HUES6 (cell line): ENCODE data around the gene PDAP1.
"Not testable (repeated sequence)": the region's sequence is repeated elsewhere in the genome, so short reads cannot be mapped to it uniquely, and the experiment has no call there.

Experiments
- H3K27ac ChIP-seq: 2 replicates; pipeline ENCODE4 v1.7.0; 2013; ENCODE audit warnings: low read depth, mild to moderate bottlenecking, low read length, inconsistent platforms
- H3K27me3 ChIP-seq: 2 replicates; pipeline ENCODE4 v1.6.1; 2013; ENCODE audit warnings: low read length; ENCODE audit not compliant: control insufficient read depth, insufficient read depth
- H3K36me3 ChIP-seq: 2 replicates; pipeline ENCODE4 v1.6.1; 2013; ENCODE audit warnings: low read length; ENCODE audit not compliant: control insufficient read depth, insufficient read depth
- H3K4me1 ChIP-seq: 2 replicates; pipeline ENCODE4 v1.6.1; 2013; ENCODE audit warnings: low read length; ENCODE audit not compliant: control insufficient read depth, insufficient read depth
- H3K4me3 ChIP-seq: 2 replicates; pipeline ENCODE4 v1.5.1; 2013; ENCODE audit warnings: low read depth, low read length
- H3K9ac ChIP-seq: one replicate; pipeline ENCODE4 v1.6.1; 2013; ENCODE audit warnings: mild to moderate bottlenecking, low read length
- H3K9me3 ChIP-seq: 2 replicates; pipeline ENCODE4 v1.6.1; 2013; ENCODE audit warnings: low read depth, low read length; ENCODE audit not compliant: control insufficient read depth, insufficient read depth

The PDAP1 gene

DNA sequence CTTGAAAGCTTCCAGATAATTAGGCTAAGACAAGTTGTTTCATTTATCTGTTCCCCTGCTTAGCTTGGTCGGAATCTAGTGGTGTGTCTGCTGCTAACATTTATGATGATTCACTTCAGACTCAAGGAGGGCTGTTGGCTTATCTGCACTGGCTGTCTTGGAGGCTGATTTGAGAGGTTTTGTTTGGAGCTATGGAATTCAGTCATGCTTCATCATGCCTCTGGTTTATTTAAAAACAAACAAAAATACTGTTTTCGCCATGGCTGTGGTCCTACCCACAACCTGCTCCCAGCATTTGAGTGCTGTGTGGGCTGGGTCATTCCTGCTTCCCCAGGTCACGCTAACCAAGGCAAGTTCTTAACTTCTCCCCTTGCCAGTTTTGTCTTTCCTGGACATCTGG lies 45.6 kb downstream of the PDAP1 start:
- Histone ChIP-seq H3K27ac (no peak overlapping the region), H3K9me3 (no peaks in the 10 kb centered on the region), H3K27me3 (no peaks in the 10 kb centered on the region), H3K36me3 (peaks cover 69% of the 10 kb centered on the region), H3K4me3 (no peak overlapping the region), H3K9ac (no peak overlapping the region), H3K4me1 (peaks cover 4% of the 10 kb centered on the region; the same call in 1 of the 2 replicates)

DNA sequence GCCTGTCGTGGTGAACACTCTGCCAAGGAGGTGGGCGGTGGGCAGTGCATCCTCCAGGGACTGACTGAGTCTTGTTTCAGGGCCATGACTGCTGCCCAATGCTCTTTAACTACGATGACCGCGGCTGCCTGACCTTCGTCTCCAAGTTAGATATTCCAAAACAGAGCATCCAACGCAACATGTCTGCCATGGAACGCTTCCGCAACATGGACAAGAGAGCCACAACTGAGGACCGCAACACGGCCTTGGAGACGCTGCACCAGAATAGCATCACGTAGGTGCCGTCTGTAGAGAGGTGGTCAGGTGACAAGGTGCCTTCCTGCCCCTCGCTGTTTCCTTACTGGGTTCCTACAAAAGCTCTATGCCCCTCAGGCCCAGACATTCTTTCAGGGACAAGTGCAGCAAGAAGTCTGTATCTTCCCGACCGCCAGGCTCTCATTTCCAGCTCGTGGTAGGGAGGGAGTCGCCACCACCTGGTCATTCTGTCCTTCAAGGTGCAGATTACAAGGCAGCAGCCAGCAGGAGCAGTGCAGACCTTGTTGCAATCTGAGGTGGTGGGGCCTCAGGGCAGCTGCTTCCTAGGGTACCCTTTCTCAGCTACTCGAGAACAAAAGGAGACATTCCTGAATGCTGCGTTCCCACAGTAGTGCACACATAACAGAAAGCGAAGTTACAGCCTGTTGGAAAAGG lies 48.8 kb downstream of the PDAP1 start:
- H3K27ac ChIP-seq: no peak overlapping the region
- no peaks in the 10 kb centered on the region for H3K4me1 ChIP-seq
- no peak overlapping the region for H3K9ac ChIP-seq
- H3K27me3 ChIP-seq: no peaks in the 10 kb centered on the region
- H3K36me3 ChIP-seq: peaks cover 68% of the 10 kb centered on the region
- H3K9me3 ChIP-seq: no peaks in the 10 kb centered on the region
- H3K4me3 ChIP-seq: no peak overlapping the region

DNA sequence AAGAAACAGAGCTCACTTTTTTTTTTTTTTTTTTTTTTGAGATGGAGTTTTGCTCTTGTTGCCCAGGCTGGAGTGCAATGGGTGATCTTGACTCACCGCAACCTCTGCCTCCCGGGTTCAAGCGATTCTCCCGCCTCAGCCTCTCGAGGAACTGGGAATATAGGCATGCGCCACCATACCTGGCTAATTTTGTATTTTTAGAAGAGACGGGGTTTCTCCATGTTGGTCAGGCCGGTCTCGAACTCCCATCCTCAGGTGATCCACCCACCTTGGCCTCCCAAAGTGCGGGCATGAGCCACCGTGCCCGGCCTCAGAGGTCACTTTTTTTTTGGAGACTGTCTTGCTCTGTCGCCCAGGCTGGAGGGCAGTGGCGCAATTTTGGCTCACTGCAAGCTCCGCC lies 49.9 kb downstream of the PDAP1 start:
- not testable (repeated sequence) for H3K4me1 ChIP-seq, H3K27ac ChIP-seq, H3K4me3 ChIP-seq, H3K9me3 ChIP-seq, H3K9ac ChIP-seq, H3K27me3 ChIP-seq
- H3K36me3 ChIP-seq: peaks cover 66% of the 10 kb centered on the region

DNA sequence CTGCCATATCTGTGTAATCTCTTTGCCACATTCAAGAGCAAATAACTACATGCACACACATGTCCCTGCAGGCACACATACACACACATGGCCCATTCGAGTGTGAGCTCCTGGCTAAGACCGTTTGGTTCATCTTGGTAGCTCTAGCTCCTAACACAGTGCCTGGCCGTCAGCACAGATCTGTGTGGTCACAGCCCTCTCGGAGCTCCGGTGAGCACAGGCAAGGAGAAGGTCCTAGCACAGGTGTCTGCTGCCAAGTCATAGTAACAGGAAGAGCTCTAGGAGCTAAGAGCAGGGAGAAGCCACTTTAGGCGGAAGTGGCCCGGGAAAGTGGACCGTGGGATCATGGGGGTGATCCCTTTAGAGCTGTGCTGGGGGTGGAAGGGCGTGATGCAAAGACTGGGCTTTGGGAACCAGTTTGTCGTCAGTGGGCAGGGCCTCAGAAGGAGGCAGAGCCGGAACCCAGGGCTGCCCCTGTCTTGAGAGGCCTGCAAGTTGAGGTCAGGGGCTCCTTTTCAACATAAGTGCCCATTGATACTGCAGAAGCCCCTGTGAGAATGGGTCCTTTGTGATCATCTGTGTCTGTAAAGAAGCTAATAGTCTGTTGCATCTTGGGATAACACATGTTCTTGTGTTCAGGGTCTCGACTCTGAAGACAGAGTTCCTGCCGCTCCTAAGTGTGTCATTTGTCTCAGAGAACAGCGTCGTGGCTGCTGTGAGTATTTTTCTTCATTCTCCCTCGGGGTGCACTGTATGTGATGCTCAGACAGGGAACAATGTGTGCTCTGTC lies 50.5 kb downstream of the PDAP1 start:
- Histone ChIP-seq H3K27ac (no peak overlapping the region), H3K4me1 (no peaks in the 10 kb centered on the region), H3K36me3 (peaks cover 61% of the 10 kb centered on the region), H3K4me3 (no peak overlapping the region), H3K9ac (no peak overlapping the region), H3K9me3 (no peaks in the 10 kb centered on the region), H3K27me3 (no peaks in the 10 kb centered on the region)

DNA sequence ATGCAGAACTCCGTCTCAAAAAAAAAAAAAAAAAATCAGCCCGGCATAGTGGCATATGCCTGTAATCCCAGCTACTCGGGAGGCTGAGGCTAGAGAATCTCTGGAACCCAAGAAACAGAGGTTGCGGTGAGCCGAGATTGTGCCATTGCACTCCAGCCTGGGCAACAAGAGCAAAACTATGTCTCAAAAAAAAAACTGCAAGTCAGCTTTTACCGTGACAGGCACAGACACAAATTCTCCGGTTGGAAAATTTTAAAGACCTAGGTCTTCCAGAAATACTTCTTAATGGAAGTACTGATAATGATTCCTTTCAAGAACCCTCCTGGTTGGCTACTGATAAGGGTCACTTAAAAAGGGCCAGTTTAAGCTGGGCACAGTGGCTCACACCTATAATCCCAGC lies 53.3 kb downstream of the PDAP1 start:
- no peak overlapping the region for H3K4me3 ChIP-seq
- no peak overlapping the region for H3K27ac ChIP-seq
- no peaks in the 10 kb centered on the region for H3K27me3 ChIP-seq
- H3K9me3 ChIP-seq: no peaks in the 10 kb centered on the region
- no peaks in the 10 kb centered on the region for H3K4me1 ChIP-seq
- peaks cover 67% of the 10 kb centered on the region for H3K36me3 ChIP-seq
- H3K9ac ChIP-seq: no peak overlapping the region

DNA sequence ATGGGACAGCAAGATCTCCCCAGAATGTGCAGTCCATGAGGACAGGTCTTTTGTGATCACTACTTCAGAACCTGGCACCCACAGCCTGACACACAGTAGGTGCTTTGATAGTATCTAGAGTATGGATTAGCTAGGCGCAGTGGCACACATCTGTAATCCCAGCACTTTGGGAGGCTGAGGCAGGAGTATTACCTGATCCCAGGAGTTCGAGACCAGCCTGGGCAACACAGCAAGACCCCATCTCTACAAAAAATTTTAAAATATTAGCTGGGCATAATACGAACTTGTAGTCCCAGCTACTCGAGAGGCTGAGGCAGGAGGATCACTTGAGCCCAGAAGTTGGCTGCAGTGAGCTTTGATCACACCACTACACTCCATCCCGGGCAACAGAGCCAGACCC lies 56.1 kb downstream of the PDAP1 start:
- Histone ChIP-seq H3K27ac (no peak overlapping the region), H3K4me3 (no peak overlapping the region), H3K4me1 (no peaks in the 10 kb centered on the region), H3K9ac (no peak overlapping the region), H3K9me3 (no peaks in the 10 kb centered on the region), H3K36me3 (peaks cover 63% of the 10 kb centered on the region), H3K27me3 (no peaks in the 10 kb centered on the region)

DNA sequence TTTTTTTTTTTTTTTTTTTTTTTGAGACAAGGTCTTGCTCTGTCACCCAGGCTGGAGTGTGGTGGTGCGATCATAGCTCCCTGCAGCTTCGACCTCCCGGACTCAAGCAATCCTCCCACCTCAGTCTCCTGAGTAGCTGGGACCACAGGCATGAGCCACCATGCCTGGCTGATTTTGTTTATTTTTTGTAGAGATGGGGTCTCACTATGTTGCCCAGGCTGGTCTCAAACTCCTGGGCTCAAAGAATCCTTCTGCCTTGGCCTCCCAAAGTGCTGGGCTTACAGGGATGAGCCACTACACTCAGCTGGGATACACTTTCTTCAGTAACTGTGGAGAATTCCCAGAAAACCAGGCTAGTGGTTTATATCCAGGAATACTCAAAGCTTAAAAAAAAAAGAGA lies 57.8 kb downstream of the PDAP1 start:
- H3K36me3 ChIP-seq: peaks cover 61% of the 10 kb centered on the region
- not testable (repeated sequence) for H3K27me3 ChIP-seq, H3K4me3 ChIP-seq, H3K27ac ChIP-seq, H3K9ac ChIP-seq, H3K9me3 ChIP-seq, H3K4me1 ChIP-seq
